ENCODE results near the gene TGFA. TPM values are rescaled to one million over a fixed set of nuclear protein-coding genes. Genes with fewer than 3 reads are reported as not detected.
A peak's percentile ranks its signal among the peaks of the same experiment; 100 is the strongest.

Gene TGFA
- total RNA-seq, 1 donor from 2014 or later: 8.0 TPM

GRCh38 chr2:70463997-70464396 lies 89.6 kb downstream of the TGFA start:
- no peak for DNase-seq (ENCODE audit: low read depth in 2 of 2)

GRCh38 chr2:70463581-70463980 lies 90.0 kb downstream of the TGFA start:
- no peak for DNase-seq (ENCODE audit: low read depth in 2 of 2)

GRCh38 chr2:70461981-70462876 lies 91.4 kb downstream of the TGFA start:
- no peak for DNase-seq (ENCODE audit: low read depth in 2 of 2)

GRCh38 chr2:70461414-70461813 lies 92.2 kb downstream of the TGFA start:
- DNase-seq (ENCODE audit: low read depth in 2 of 2): no peak

GRCh38 chr2:70460333-70460732 lies 93.3 kb downstream of the TGFA start:
- no peak for DNase-seq (ENCODE audit: low read depth in 2 of 2)

- no peak for DNase-seq (ENCODE audit: low read depth in 2 of 2)
These were observed 95.0 kb downstream of the TGFA start for GRCh38 chr2:70458661-70459060.

GRCh38 chr2:70456585-70457495 lies 96.8 kb downstream of the TGFA start:
- DNase-seq (ENCODE audit: low read depth in 2 of 2): no peak

GRCh38 chr2:70454936-70455544 lies 98.6 kb downstream of the TGFA start:
- DNase-seq (ENCODE audit: low read depth in 2 of 2): no peak

GRCh38 chr2:70450641-70451250 lies 102.9 kb downstream of the TGFA start:
- DNase-seq (ENCODE audit: low read depth in 2 of 2): no peak

- DNase-seq (ENCODE audit: low read depth in 2 of 2): peak; percentile 86 to 90
These were observed 105.6 kb downstream of the TGFA start for GRCh38 chr2:70448041-70448440.

- no peak for DNase-seq (ENCODE audit: low read depth in 2 of 2)
These were observed 109.9 kb downstream of the TGFA start for GRCh38 chr2:70443726-70444125.

GRCh38 chr2:70443078-70443465 lies 110.6 kb downstream of the TGFA start:
- DNase-seq (ENCODE audit: low read depth in 2 of 2): no peak

GRCh38 chr2:70442301-70443077 lies 111.1 kb downstream of the TGFA start:
- no peak for DNase-seq (ENCODE audit: low read depth in 2 of 2)

- peak in 1 of 2 donors; percentile 25 for DNase-seq (ENCODE audit: low read depth in 2 of 2)
These were observed 113.0 kb downstream of the TGFA start for GRCh38 chr2:70440621-70441020.

- no peak for DNase-seq (ENCODE audit: low read depth in 2 of 2)
These were observed 118.5 kb downstream of the TGFA start for GRCh38 chr2:70435138-70435537.

- no peak for DNase-seq (ENCODE audit: low read depth in 2 of 2)
These were observed 120.3 kb downstream of the TGFA start for GRCh38 chr2:70433315-70433714.

- peak in 1 of 2 donors; percentile 10 for DNase-seq (ENCODE audit: low read depth in 2 of 2)
These were observed 121.8 kb downstream of the TGFA start for GRCh38 chr2:70431716-70432347.

GRCh38 chr2:70426341-70426740 lies 127.3 kb downstream of the TGFA start:
- DNase-seq (ENCODE audit: low read depth in 2 of 2): no peak

GRCh38 chr2:70425682-70426301 lies 127.8 kb downstream of the TGFA start:
- DNase-seq (ENCODE audit: low read depth in 2 of 2): no peak

GRCh38 chr2:70420740-70421139 lies 132.9 kb downstream of the TGFA start:
- no peak for DNase-seq (ENCODE audit: low read depth in 2 of 2)

Measured in dermis microvascular lymphatic vessel endothelial cell (primary cell).